Measurements from ENCODE around the gene CCDC102A. TPM values are rescaled to one million over a fixed set of nuclear protein-coding genes. Genes with fewer than 3 reads are reported as not detected.

Gene CCDC102A
- total and polyA plus RNA-seq, 9 of the 15 experiments (the other 6 are each of a cell fraction or from before 2014, with no cell fraction given), result 0.03 to 4.9 (median 1.4) TPM

- TF ChIP-seq RBBP5 (IDR thresholded peaks at IDR 0.05; ENCODE audit: borderline replicate concordance, insufficient read depth, low read length, poor library complexity, severe bottlenecking) (no peak), MTA1 (IDR thresholded peaks at IDR 0.05; ENCODE audit: borderline replicate concordance) (no peak), SREBF1 (IDR thresholded peaks at IDR 0.05; ENCODE audit: borderline replicate concordance, low read depth, low read length) (no peak)
Measured at GRCh38 chr16:57527027-57527426, 9.3 kb downstream of the CCDC102A start (continued).

- POLR2A ChIA-PET, result interaction anchor here (0.6 to 1.1 kb wide), 4 partner anchors 9 to 139 kb away, joined by 3 to 6 read pairs (median 4); no protein-coding TSS in a partner anchor
- Histone ChIP-seq H2AFZ (ENCODE audit: low read depth, low read length) (no peak overlapping the region), H3K4me2 (ENCODE audit: insufficient read depth, low read length) (no peak overlapping the region), H3K36me3 (ENCODE audit: control insufficient read depth, insufficient read depth, low read length) (no peaks in the 10 kb centered on the region), H4K20me1 (replicated peaks; ENCODE audit: control insufficient read depth, insufficient read depth, low read length) (no peaks in the 10 kb centered on the region), H3K27ac (ENCODE audit: extremely low read depth, low read depth, low read length) (no peak overlapping the region), H3K9me3 (replicated peaks; ENCODE audit: control insufficient read depth, insufficient read depth, low read depth, low read length) (no peaks in the 10 kb centered on the region), H3K9me1 (ENCODE audit: control insufficient read depth, insufficient read depth, low read length) (no peaks in the 10 kb centered on the region), H3K27me3 (ENCODE audit: control insufficient read depth in 2 of 2, insufficient read depth in 2 of 2, low read length in 2 of 2) (no peaks in the 10 kb centered on the region; a peak in 1 of 5 replicates), H3K4me3 (no peak overlapping the region), H3K79me2 (ENCODE audit: control insufficient read depth, insufficient read depth, low read length) (no peaks in the 10 kb centered on the region), H3K9ac (ENCODE audit: insufficient read depth in 1 of 2, low read depth in 2 of 2, low read length in 2 of 2) (no peak overlapping the region), H3K4me1 (replicated peaks in 1 of 2; ENCODE audit: control insufficient read depth in 2 of 2, insufficient read depth in 2 of 2, low read length in 2 of 2) (peaks cover 13 to 29% of the 10 kb centered on the region in 2 experiments)
- no peak for DNase-seq (ENCODE audit: extremely low read depth in 1 of 4, low spot score in 3 of 4)
- BruUV-seq (replicated peaks), result no TSS peak
- CTCF ChIA-PET (ENCODE audit: low intra/inter-chr PET ratio), result no interaction called here
- 65% methylated on average over 6 of the region's 6 CpGs for WGBS (ENCODE audit: insufficient coverage, low coverage, missing lambda C conversion rate)
- no peak for FAIRE-seq
- TF ChIP-seq FOS (IDR thresholded peaks at IDR 0.05; ENCODE audit: extremely low read depth, insufficient read length), result no peak
- no peak for TF ChIP-seq STAT6 (CRISPR knock-in tag; IDR thresholded peaks at IDR 0.05)
- in situ Hi-C loops (cut with MboI) (no loop called here), intact Hi-C loops (cut with micrococcal nuclease) (no loop called here)
- ATAC-seq, result no peak
Measured at GRCh38 chr16:57526498-57526897, 9.9 kb downstream of the CCDC102A start.

Measured in K562 (cell line).